GM19025 (cell line): ENCODE measurements around the gene FYN.
A peak's percentile ranks its signal among the peaks of the same experiment; 100 is the strongest.

Experiments
- ATAC-seq: cut with Tn5 transposase; IDR thresholded peaks from one replicate; pipeline ENCODE4 v1.9.1; 2021; ENCODE audit warnings: mild to moderate bottlenecking, low read depth, moderate library complexity; ENCODE audit not compliant: unreplicated experiment

The FYN gene

DNA sequence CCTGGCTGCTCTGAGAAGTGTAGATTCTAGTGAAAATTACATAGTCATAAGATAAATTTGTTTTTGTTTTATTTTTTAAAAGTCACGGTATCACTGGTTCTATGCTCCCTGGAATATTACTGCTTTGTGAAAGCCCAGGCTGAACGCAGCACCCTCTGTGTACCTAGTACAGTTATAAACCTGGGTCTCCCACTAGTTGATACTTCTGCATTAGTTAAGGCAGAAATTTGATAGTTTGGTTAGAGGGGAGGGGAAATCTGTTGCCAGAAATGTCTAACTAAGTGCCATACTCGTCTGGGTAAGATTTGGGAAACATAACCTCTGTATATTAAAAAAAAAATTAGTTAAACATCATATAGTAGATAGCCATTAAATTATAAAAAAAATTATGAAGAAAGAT lies 156.9 kb downstream of the FYN start:
- no peak for ATAC-seq

DNA sequence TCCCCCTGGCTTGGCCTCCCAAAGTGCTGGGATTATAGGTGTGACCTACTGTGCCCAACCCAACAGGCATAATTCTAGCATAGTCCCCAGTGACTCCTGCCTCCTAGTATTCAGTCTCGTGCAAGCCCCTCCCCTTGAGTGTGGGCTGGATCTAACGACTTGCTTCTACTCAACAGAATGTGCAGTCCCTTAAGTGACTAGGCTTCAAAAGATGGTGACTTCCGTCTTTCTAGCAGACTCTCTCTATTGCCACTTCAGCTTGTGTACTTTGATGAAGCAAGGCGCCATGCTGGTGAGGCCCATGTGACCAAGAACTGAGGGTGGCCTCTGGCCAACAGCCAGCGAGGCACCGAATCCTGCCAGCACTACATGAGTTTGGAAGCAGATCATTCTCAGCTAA lies 157.9 kb downstream of the FYN start:
- ATAC-seq, result no peak

- ATAC-seq, result no peak
These were observed 158.6 kb downstream of the FYN start for GRCh38 chr6:111714416-111715270.

GRCh38 chr6:111713811-111714210 lies 159.4 kb downstream of the FYN start:
- no peak for ATAC-seq

DNA sequence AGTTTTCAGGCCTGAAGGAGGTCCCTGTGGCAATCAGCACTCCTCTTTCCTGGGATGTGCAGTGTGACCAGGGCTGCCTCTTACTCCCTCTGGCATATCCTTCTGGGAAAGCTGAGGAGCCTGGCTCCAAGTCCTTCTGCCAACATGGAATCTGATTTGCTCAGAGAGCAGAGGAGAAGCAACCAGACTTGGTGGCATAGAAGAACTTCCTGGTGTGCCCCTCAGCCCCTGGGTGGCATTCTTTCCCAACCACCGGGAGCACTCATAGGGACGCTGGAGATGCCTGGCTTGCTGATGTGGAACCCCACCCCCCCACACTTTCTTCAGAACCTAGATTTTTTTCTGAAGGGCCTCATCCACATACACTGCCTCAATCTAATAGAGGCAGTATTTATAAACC lies 160.0 kb downstream of the FYN start:
- no peak for ATAC-seq

DNA sequence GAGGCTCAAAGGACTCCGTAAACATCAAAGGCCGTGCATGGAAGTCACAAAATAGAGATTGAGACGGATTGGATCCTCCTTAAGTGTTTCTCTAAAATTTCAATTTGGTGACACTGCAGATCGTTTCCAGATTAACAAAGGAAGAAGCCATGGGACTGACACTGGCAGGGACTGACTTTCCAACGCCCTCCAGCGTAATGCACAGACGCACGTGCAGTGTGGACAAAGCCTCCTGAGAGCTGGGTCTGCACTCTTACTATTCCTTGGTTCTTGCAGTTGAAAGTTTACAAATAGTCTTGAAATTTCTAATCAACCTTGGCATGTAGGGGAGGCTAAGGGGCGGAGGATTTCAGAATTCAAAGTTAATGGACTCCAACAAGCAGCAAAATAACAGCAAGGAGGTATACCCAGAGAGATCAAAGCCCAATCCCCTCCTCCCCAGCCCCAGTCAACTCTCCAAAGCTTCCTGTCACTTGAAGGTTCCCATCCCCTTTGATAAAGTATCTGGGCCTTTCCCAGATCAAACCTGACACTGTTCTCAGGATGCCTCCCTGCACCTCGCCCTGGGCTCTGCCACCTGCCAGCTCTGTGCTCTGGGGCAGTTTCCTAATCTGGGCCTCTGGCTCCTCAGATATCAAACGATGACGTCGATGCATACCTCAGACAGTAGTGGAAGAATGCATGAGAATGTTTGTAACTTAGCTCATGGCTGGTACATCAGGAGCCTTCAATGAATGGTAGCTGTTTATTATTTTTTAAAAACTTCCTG lies 161.1 kb downstream of the FYN start:
- no peak for ATAC-seq

- no peak for ATAC-seq
These were observed 161.8 kb downstream of the FYN start for GRCh38 chr6:111711476-111711875.

DNA sequence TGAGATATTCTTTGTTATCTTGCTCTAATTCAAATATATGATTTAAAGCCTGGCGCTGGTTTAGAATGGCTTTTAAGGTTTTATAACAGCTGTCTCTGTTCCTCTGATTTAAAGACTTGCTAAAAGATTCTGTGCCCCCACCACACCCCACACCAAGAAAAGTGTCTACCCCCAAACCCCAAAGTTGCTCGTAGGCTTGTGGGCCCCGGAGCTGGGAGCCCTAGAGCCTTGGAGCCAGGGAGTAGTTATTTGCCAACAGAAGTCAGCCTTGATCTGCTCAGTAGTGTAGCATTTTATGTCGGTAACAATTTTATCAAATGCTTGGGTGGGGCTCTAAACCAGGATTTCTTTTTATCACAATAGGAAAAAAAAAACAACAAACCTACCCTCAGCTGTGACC lies 162.3 kb downstream of the FYN start:
- no peak for ATAC-seq

DNA sequence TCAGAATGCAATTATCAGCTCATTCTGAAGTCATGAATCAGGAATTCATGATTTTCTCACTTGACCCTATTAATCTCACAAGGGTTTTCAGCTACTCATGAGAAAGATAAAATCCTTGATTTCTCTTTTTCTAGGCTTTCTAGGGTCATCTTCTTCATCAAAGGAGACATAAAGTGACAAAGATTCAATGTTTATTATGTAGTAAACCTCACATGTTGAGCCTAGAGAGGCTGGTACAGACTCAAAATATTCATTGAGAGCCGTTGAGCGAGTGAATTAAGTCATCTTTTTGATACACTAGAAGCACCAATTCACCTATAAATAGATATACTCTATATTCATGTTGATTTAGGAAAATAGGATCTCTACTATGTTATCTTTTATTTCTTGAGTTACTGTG lies 162.8 kb downstream of the FYN start:
- ATAC-seq, result no peak

- ATAC-seq, result peak; percentile 86
These were observed 163.4 kb downstream of the FYN start for GRCh38 chr6:111709615-111710398.

GRCh38 chr6:111709201-111709600 lies 164.1 kb downstream of the FYN start:
- ATAC-seq, result no peak

- no peak for ATAC-seq
These were observed 165.5 kb downstream of the FYN start for GRCh38 chr6:111707773-111708172.

- ATAC-seq, result no peak
These were observed 166.3 kb downstream of the FYN start for GRCh38 chr6:111706841-111707391.

DNA sequence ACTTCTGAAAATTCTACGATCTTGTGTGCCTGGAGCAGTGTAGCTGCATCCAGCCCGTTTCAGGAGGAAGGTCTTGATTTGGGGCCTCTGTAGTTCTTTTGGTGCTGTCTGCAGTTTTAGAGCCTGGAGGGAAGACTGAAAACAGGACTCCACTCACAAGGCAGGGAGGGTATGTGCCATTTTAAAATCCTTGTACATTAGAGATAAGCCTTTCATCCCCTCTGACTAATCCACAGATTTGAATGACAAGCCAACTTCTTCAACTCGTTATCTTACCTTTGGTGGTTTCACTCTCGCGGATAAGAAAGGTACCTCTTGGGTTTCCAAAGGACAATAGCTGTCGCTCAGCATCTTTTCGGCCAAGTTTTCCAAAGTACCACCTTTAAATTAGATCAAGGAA lies 169.5 kb downstream of the FYN start:
- no peak for ATAC-seq

GRCh38 chr6:111702268-111702667 lies 171.0 kb downstream of the FYN start:
- ATAC-seq, result no peak

DNA sequence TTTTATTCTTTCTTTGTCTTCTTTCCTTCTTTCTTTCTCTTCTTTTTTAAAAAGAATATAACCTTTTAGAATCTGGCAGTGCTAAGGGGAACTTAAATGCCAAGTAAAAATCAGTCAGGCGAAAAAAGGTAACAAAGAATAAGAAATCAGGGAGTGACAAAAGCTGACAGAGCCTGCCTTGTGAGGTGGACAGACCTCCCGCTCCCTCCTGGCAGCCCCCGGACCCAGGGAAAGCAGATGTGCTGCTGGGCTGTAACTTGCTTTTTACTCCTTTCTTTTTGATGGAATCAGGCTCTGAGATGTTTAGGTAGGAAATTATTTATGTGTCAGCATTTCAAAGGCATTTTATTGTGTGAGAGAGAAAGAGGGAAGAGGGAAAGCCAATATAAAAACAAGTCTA lies 172.1 kb downstream of the FYN start:
- no peak for ATAC-seq

DNA sequence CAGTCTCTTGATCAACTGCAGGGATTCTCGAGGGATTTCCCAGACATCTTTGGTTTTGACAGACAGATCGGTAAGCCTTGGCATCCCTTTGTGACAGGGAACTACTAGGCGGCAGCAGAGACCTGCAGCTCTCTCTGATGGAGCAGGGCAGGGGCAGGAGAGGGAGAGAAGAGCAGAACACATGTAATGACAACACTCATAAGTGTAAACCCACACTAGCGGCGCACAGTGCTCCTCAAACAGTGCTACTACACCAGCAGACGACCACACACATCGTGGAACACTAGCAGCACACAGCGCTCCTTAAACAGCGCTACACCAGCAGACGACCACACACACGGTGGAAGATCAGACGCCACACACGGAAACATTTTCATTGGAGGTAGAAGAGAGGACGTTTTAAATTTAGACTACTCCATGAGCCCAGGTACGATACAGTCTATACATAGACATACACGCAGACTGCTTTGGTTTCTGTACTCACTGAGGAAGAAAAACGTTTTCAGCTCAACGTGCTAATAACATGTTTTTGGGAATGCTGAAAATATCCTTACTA lies 173.0 kb downstream of the FYN start:
- ATAC-seq, result no peak

- no peak for ATAC-seq
These were observed 174.1 kb downstream of the FYN start for GRCh38 chr6:111699123-111699522.

DNA sequence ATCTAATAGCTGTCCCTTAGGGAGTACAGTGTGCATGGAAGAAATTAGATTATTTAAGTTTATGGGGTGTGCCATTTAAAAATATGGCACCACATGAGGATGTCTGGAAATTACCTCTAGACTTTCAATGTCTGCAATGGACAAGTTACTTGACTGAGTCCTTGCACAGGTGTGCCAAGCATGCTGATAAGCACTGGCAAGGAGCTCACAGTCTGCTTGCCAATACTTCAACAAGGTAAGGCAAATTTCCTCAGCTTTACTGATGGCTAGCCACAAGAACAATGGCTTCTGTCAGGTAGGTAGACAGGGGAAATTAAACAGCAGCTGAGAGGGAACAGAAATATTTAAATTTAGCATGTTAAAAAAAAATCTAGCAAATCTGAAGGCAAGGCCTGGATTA lies 176.4 kb downstream of the FYN start:
- no peak for ATAC-seq

DNA sequence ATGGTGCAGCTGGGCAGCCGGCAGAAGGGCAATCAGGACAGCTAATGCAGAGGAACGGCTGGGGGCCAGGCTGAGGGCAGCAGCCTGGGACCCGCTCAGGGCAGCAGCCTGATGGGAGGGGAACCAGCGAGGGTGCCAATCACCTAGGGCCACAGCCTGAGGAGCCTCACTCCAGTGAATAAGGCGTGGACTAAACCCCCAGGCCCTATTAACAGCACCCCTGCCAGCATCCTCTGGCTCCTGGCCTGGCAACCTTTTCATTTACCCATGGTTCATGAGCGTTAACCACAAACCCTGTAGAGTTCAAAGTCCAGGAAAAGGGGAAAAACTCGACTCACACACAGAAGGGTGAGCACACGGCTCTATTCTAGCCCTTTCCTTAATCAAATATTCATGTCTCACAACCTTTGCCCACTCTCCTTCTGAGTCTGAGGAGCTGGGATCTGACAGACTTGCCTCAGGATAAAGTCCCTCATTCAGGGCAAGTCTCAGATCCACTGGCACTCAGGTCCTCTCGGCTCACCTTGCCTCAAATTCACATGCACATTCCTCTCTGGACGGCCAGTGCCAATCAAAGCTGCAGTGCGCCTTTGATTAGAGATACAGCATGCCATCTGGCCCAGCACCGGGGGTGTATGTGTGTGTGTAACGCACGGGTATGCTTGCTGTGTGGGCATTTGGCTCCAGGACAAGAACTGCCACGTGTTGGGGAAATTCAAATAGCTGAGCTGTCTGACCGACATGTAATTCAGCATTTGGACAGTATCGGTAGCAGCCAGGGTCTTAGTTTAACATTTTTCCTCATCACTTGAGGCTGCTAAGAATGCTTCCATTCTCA lies 180.7 kb downstream of the FYN start:
- no peak for ATAC-seq
